ENCODE data around the gene SLC22A31.
"Not testable (repeated sequence)": the region's sequence is repeated elsewhere in the genome, so short reads cannot be mapped to it uniquely, and the experiment has no call there.

The SLC22A31 gene

GRCh38 chr16:89178453-89179147 lies 21.7 kb downstream of the SLC22A31 start:
- DNase-seq: no peak

GRCh38 chr16:89177501-89177900 lies 22.8 kb downstream of the SLC22A31 start:
- no peak for DNase-seq

- DNase-seq: no peak
These were observed 23.6 kb downstream of the SLC22A31 start for GRCh38 chr16:89176717-89177116.

GRCh38 chr16:89176147-89176690 lies 24.1 kb downstream of the SLC22A31 start:
- DNase-seq: no peak

GRCh38 chr16:89175280-89176146 lies 24.8 kb downstream of the SLC22A31 start:
- peak; percentile 61 for DNase-seq

- DNase-seq: peak; percentile 76
These were observed 25.5 kb downstream of the SLC22A31 start for GRCh38 chr16:89174877-89175276.

- peak; percentile 77 for DNase-seq
These were observed 26.1 kb downstream of the SLC22A31 start for GRCh38 chr16:89174055-89174827.

- no peak for DNase-seq
These were observed 27.0 kb downstream of the SLC22A31 start for GRCh38 chr16:89173174-89173921.

- DNase-seq: peak; percentile 69
These were observed 27.7 kb downstream of the SLC22A31 start for GRCh38 chr16:89172528-89173173.

- DNase-seq: no peak
These were observed 28.2 kb downstream of the SLC22A31 start for GRCh38 chr16:89172171-89172527.

- peak; percentile 96 for DNase-seq
These were observed 28.8 kb downstream of the SLC22A31 start, which contains the start of gene CDH15 for GRCh38 chr16:89171216-89172170. TSS of gene CDH15 (plus strand) at chr16:89171748. CDS start at chr16:89171832, 84 bp downstream.

GRCh38 chr16:89170346-89171215 lies 29.8 kb downstream of the SLC22A31 start:
- no peak for DNase-seq

- no peak for DNase-seq
These were observed 30.6 kb downstream of the SLC22A31 start for GRCh38 chr16:89169778-89170177.

- no peak for DNase-seq
These were observed 31.8 kb downstream of the SLC22A31 start for GRCh38 chr16:89168381-89169189.

- peak; percentile 88 for DNase-seq
These were observed 32.9 kb downstream of the SLC22A31 start for GRCh38 chr16:89167425-89167941.

GRCh38 chr16:89166696-89167424 lies 33.5 kb downstream of the SLC22A31 start:
- DNase-seq: no peak

GRCh38 chr16:89165681-89165979 lies 34.7 kb downstream of the SLC22A31 start:
- DNase-seq: not testable (repeated sequence)
